ENCODE measurements around the gene MCRS1.

Gene MCRS1

GRCh38 chr12:49527361-49528130 lies 40.4 kb downstream of the MCRS1 start:
- DNase-seq (ENCODE audit: low spot score) = no peak
- ChIA-PET POLR2A (ENCODE audit: low non-redundant PET) (no interaction called here), CTCF (interaction anchor here (0.5 to 1.3 kb wide), 3 partner anchors 12 to 142 kb away, joined by 3 read pairs; no protein-coding TSS in a partner anchor)
- no peak for TF ChIP-seq CTCF (conservative IDR thresholded peaks at IDR 0.05; ENCODE audit: low read depth)
- no peak overlapping the region for H3K27ac ChIP-seq

- no peak for TF ChIP-seq CTCF (conservative IDR thresholded peaks at IDR 0.05; ENCODE audit: low read depth)
- H3K27ac ChIP-seq = no peak overlapping the region
- POLR2A ChIA-PET (ENCODE audit: low non-redundant PET) = no interaction called here
- CTCF ChIA-PET = interaction anchor here (0.6 kb wide), 1 partner anchor 36 kb away, joined by 4 read pairs; no protein-coding TSS in a partner anchor
- no peak for DNase-seq (ENCODE audit: low spot score)
These were observed 42.0 kb downstream of the MCRS1 start for GRCh38 chr12:49525942-49526341.

- ChIA-PET CTCF (interaction anchor here (0.6 kb wide), 1 partner anchor 168 kb away, joined by 3 read pairs; no protein-coding TSS in a partner anchor), POLR2A (ENCODE audit: low non-redundant PET) (no interaction called here)
- H3K27ac ChIP-seq = no peak overlapping the region
- no peak for TF ChIP-seq CTCF (conservative IDR thresholded peaks at IDR 0.05; ENCODE audit: low read depth)
- DNase-seq (ENCODE audit: low spot score) = no peak
These were observed 43.1 kb downstream of the MCRS1 start for GRCh38 chr12:49524660-49525324.

GRCh38 chr12:49521389-49521788 lies 46.6 kb downstream of the MCRS1 start:
- ChIA-PET CTCF (interaction anchor here (0.6 kb wide), 1 partner anchor 163 kb away, joined by 3 read pairs; no protein-coding TSS in a partner anchor), POLR2A (ENCODE audit: low non-redundant PET) (no interaction called here)
- DNase-seq (ENCODE audit: low spot score) = no peak

GRCh38 chr12:49519574-49519936 lies 48.4 kb downstream of the MCRS1 start:
- no peak for DNase-seq (ENCODE audit: low spot score)
- TF ChIP-seq CTCF (conservative IDR thresholded peaks at IDR 0.05; ENCODE audit: low read depth) = no peak
- CTCF ChIA-PET = no interaction called here
- H3K27ac ChIP-seq = no peak overlapping the region
- POLR2A ChIA-PET (ENCODE audit: low non-redundant PET) = no interaction called here

More at GRCh38 chr12:49521389-49521788, 46.6 kb downstream of the MCRS1 start:
- no peak overlapping the region for H3K27ac ChIP-seq
- no peak for TF ChIP-seq CTCF (conservative IDR thresholded peaks at IDR 0.05; ENCODE audit: low read depth)

- CTCF ChIA-PET = interaction anchor here (0.7 kb wide), 2 partner anchors 156 to 161 kb away, joined by 3 to 4 read pairs; no protein-coding TSS in a partner anchor
- no peak overlapping the region for H3K27ac ChIP-seq
- no peak for DNase-seq (ENCODE audit: low spot score)
- POLR2A ChIA-PET (ENCODE audit: low non-redundant PET) = no interaction called here
- TF ChIP-seq CTCF (conservative IDR thresholded peaks at IDR 0.05; ENCODE audit: low read depth) = no peak
These were observed 48.9 kb downstream of the MCRS1 start for GRCh38 chr12:49518914-49519573.
